HG02840 (cell line): ENCODE results near the gene ATP2A2.

ENCODE experiments used
- ATAC-seq: cut with Tn5 transposase; IDR thresholded peaks from one replicate; pipeline ENCODE4 v1.9.1; 2021; ENCODE audit warnings: mild to moderate bottlenecking, moderate library complexity, moderate number of reproducible peaks; ENCODE audit not compliant: unreplicated experiment, low FRiP score

The ATP2A2 gene

DNA sequence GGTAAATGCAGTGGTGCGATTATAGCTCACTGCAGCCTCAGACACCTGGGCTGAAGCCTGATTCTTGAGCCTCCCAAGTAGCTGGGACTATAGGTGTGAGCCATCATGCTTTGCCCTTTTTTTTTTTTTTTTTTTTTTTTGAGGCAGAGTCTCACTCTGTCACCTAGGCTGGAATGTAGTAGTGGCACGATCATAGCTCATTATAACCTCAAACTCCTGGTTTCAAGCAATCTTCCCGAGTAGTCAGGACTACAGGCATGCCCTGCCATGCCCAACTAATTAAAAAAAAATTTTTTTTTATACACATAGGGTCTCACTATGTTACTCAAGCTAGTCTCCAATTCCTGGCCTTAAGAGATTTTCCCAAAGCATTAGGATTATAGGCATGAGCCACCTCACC lies 6.9 kb downstream of the ATP2A2 start:
- ATAC-seq = no peak

DNA sequence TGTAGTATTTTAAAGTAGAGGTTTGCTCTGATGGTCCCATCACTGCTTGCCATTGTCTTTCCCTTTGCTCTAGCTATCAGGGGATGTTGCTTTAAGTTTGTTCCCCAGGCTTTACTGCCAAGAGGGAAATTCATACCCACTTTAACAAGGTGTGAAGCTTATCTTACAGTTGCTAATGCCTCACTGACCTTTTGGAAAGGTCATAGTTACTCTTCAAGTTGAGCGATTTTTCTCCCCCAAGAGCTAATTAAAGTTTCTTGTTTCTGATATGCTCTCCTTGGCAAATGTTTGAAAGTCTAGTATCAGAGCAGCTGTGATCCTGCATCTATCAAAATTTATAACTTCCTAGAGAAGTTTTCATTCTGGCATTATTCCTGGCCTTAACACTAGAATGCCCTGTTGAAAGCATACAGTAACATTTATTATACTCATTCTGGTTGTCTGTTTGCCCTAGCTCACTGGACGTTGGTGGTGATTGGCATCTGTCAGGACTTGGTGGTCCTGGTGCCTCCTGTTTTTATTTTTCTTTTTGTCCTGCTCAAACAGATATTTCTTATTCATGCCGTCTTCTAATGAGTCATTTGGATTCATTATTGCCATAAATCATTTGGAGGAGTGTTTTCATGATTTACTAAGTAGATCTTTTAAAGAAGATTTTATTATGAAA lies 8.1 kb downstream of the ATP2A2 start:
- ATAC-seq = no peak

DNA sequence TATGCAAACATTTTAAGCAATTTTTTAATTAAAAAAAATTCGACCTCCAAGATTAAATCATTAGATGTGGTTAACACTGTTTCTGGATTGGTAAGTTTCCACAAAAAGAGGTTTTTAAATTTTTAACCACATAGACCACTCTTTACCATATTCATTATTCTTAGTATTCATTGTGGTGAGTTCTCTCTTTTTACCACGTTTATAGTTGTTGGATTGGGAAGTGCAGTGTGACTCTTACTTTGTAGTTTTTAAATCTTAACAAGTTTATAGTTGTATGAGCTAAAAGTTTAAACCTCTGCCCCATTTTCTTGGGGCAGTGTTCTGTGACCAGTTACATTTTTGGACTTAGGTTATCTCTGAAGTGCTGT lies 8.6 kb downstream of the ATP2A2 start:
- no peak for ATAC-seq

DNA sequence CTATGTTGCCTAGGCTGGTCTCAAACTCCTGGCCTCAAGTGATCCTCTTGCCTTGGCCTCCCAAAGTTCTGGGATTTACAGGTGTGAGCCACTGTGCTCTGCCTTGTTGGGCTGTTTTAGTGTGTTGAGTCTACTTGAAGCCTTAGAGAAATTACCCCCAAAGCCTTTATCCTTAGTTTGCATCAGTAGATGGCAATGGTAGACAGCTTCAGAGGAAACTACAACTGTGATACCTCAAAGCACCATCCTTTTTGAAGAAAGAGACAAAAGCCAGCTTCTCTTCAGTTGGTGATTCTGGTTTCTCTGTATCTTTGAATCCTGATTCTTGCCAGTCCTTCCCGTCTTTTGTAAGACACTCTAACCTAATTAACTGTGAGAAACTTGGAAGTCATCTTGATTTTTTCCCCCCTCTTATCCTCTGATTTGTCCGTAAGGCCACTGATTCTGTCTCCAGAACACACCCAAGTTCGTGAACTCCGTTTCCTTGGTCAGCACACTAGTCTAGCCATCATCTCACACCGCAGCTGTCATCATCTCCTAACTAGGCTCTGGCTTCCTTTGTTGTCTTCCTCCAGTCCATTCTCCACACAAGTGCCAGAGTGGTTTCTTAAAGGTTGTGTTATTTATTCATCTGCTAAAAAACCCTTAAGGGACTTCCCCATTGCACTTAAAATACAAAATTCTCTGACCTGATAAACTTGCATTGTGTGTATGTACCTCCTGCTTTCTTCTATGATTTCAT lies 20.2 kb downstream of the ATP2A2 start:
- no peak for ATAC-seq

DNA sequence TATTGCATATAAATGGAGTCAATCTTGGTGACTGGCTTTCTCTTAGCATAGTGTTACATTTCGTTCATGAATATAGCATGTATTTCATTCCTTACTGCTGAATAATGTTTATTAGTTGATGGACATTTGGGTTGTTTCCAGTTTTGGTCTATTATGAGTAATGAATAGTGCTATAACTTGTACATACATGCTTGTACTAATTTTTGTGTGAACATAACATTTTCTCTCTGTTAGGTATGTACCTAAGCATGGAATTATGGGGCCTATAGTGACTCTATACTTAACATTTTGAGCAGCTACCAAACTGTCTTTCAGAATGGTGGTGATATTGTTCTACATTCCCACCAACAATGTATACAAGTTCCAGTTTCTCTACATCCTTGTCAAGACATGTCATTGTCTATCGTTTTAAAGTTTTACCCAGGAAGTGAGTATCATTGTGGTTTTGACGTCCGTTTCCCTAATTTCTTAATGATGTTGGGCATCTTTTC lies 23.1 kb downstream of the ATP2A2 start:
- ATAC-seq = no peak

DNA sequence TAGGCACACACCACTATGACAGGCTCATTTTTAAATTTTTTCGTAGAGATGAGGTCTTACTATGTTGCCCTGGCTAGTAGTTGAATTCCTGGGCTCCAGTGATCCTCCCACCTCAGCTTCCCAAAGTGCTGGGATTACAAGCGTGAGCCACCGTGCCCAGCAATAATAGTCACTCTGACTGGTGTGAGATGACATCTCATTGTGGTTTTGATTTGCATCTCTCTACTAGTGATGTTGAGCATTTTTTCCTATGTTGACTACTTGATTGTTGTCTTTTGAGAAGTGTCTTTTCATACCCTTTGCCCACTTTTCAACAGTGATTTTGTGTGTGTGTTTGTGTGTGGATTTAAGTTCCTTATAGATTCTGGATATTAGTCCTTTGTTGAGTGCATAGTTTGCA lies 26.3 kb downstream of the ATP2A2 start:
- no peak for ATAC-seq

DNA sequence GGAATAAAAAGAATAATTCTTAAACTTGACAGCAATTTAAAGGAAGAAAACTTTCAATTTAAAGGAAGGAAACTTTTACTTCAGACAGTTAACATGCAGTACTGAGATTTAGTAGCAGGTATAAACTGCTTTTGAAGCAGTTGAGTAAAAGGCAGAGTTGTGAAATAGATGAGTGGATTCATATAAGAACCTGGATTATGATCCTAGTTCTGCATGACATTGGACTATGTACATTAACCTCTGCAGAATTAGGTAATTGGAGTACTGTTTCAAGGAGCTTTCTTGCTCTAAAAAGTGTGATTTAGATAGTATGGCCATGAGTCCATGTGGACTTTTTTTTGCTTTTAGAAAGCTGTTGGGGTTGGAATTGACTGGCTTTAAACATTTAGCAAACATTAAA lies 29.7 kb downstream of the ATP2A2 start:
- ATAC-seq = no peak

DNA sequence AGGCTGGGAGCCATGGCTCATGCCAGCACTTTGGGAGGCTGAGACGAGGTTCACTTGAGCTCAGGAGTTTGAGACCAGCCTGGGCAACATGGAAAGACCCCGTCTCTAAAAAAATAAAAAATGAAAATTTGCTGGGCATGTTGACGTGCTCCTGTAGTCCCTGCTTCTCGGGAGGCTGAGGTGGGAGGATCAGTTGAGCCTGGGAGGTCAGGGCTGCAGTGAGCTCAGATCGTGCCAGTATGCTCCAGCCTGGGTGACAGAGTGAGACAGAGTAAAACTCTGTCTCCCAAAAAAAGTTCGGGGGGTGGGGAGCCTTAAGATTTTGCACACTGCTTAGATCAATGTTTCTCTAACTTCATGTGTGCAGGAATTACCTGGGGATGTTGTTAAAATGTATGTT lies 30.9 kb downstream of the ATP2A2 start:
- no peak for ATAC-seq

DNA sequence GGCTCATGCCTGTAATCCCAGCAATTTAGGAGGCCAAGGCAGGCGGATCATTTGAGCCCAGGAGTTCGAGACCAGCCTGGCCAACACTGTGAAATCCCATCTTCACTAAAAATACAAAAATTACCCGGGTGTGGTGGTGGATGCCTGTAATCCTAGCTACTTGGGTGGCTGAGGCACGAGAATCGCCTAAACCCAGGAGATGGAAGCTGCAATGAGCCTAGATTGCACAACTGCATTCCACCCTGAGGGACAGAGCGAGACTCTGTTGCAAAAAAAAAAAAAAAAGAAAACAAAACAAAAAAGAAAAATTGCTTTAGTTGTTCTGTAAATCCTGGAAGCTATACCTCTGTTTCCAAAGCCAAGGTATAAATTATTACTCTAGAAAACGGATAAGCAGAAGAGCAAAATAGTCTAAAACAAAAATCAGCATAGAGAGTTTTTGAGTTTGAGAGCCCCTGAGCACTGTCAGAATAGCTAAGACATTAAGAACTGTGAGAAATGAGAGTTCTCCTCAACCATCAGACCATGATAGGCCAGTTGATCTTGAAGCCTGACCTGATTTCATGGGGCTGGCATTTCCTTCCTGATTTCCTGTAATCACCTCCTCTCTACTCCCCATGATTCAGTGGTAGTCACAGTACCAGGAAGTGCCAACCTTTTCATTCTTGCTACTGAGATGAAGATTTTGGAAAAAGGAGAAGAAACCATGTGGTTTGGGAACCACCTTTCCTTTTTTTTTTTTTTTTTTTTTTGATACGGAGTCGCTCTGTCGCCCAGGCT lies 31.7 kb downstream of the ATP2A2 start:
- no peak for ATAC-seq

DNA sequence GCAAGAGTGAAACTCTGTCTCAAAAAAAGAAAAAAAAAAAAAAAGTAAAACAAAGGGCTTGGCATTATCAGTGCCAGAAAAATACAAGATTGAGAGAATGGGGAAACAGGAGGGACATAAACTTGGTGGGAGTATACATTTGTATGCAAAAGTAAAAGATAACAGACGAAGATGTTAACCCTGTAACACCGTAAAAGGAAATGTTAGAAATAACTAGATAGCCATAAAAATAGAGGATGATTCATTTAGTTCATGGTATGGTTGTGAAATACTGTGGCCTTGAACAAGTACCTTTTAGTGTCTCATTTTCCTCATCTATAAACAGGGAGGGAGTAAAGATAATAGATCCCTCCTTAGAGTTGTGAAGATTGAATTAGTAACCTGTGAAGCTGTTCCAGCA lies 33.3 kb downstream of the ATP2A2 start:
- ATAC-seq = no peak

DNA sequence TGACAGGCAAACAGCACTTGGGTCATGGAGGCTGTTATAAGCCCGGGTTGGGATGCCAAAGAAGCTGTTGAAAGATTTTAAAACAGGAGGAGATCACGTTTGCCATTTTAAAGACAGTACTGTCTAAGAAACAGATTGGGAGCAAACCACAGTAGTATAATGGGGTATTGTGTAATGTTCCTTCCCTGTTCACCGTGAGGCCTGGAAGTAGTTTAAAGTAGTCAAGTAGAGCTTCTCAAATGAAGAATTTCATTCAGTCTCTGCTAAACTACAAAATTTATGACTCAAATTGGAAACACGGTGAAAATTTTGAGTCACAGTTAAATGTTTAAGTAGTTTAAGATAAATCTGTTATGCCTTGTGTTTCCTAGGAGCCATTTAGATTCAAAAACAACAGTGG lies 35.8 kb downstream of the ATP2A2 start:
- ATAC-seq = no peak

DNA sequence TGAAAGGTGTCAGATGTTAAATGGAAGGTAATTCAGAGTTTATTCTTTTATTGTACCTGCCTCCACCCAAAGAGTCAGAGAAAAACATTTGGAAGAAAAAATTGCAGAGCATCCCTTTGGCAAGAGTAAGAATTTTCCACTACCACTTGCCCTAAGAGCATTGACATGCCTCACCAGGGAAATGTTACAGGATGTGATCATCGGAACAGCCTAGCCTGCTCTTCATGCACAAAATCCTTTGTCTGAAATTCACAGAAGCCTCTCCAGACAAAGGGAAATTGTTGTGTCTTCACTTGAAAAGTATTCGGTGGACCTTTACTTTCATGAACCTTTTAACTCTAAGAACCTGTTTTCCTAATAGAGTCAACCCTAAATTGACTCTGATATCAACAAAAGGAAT lies 36.9 kb downstream of the ATP2A2 start:
- no peak for ATAC-seq

DNA sequence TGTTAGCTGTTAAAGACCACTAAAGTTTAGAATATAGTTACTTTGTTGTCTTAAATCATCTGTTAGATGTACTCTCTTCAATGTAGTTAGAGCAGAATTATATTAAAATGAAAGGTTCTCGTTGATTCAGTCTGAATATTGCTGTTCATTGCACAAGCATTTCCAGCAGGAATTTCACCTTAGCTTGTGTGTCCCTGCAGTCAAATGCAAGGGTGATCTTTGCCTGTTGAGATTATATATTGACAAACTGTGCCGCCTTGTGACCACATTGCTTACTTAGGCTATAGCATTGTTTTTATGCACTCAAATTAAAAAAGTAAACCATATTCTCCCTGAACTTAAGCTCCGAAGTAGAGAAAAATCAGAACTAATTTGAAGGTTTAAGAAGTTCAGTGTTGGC lies 39.5 kb downstream of the ATP2A2 start:
- ATAC-seq = no peak

DNA sequence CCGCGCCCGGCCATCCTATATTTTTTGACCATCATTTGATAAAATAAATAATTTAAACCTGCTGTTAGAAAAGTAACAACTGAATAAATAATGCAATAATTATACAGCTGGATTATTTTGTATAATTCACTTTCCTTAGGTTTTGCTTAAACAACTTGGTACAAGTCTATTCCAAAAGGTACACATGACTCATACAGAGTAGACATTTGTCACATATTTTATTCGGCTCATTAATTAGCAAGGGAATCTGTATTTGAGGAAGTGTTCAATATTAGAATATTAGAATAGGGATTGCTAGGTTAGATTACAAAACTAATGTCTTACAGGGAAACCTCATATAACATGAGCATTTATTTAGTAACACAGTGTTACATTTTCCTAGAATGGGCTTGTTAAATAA lies 48.7 kb downstream of the ATP2A2 start:
- ATAC-seq = no peak

DNA sequence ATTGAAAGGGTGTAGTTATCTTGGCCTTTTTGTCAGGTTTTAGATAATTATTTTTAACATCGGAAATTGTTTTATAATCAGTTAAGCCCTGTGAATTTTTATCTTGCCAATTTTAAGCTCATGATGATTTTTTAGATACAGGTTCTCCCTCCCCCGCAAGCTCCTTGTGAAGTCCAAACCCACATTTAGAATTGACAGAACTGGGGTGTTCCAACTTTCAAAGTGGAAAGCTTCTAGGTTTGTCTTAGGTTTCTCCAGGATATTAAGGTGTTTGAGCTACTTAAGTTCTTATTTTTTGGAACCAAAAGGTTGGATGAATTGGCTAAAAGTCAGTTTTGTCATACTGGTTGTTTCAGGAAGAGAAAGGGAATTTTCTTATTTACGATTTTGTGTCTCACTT lies 49.1 kb downstream of the ATP2A2 start:
- no peak for ATAC-seq

DNA sequence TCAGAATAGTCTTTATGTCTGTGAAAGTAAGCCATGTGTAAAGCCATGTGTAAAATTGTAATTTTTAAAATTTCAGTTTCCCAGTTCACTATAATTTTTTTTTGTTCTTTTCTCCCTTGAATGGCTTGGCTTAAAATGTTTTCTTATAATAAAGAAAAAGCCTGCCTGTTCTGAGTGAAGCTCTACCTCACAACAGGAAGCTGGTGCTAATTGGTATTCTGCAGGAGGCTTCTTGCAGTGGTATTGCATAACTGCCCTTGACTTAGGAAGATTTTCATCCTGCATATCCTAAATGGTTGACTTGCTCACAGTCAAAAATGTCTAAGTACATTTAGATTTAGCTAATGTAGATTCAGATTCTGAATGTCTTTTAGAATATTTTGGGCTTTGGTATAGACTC lies 49.5 kb downstream of the ATP2A2 start:
- ATAC-seq = no peak

DNA sequence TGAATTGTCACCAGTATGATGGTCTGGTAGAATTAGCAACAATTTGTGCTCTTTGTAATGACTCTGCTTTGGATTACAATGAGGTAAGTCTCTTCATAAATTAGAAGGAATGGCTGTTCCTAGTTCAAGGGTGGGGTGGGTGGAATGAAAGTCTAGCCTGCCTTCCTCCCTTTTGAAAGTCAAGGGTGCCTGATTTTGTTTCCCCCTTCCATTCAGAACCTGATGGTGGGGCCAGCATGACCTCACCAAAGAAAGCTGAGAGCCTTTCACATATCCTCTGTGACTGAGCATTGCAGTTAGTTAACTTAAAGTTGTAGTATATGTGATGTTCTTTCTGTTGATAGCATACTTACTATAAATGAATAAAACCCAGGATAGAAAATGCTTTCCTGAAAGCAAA lies 52.2 kb downstream of the ATP2A2 start:
- ATAC-seq = no peak

DNA sequence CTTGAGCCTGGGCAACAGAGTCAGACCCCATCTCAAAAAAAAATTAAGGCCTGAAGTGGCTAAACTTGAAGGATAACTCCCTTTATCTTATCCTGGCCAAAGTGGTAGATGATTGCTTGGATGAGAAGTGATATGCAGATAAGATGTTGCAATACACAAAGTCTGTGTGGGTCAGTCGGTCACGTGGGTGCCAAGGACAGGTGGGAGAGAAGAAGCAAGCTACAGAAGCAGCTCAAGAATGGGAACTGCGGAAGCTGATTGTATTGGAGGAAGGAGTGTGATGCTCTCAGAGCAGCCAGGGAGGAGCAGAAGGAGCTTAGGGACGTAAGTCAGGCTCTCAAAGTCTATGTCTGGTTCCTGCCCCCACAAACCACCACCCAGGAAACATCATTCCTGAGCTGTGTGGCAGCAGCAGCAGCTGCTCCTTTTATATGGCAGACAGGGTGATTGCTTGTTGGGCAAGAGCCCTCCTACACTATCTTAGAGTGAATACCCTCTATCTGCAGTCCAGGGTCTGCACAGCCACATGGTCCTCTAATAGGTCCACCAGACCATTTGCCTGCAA lies 54.5 kb downstream of the ATP2A2 start:
- ATAC-seq = no peak

DNA sequence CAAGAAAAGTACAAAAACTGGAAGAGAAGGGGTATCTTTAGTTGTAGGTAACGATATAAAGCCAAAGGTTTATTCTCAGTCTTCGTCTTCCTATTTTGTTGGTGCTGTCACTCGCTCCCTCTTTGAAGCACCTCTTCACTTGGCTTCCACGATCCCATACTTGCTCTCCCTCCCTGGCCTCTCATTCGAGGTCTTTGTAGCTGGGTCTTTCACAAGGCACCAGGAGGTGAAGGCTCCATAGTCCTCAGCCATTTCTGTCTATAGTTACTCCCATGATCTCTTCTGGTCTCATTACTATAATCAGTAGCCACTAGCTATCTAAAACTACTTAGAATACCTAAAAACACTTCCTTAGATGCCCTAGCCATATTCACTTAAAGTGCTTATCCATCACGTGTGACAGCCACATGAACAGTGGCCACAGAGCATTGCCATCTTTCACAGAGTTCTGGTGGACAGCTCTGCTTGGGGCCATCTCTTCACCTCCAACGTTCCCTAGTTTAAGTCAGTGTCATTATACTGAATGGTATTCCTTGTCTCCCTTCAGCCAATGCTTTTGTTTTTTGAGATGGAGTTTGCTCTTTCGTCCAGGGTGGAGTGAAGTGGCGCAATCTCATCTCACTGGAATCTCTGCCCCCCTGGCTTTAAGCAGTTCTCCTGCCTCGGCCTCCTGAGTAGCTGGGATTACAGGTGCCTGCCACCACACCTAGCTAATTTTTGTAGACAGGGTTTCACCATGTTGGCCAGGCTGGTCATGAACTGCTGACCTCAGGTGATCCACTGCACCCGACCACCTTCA lies 57.1 kb downstream of the ATP2A2 start:
- no peak for ATAC-seq

DNA sequence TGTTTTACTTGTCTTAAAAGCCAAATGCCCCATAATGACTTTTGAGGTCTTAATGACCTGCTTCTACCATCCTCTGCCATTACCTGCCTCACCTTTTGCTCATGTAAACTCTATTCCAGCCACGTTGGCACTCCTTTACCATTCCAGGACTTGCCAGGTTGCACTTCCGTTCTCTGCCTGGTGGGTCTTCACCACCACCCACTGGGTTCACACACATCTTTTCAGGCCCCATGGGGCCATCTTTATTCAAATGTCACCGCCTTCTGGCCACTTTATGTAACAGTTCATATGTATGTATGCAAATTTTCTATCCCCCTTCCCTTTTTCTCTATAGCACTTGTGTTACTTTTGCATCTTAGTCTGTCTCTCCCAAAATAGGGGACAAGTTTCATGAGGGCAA lies 57.7 kb downstream of the ATP2A2 start:
- ATAC-seq = no peak
